Measurements from ENCODE around the gene FOXP1. TPM values are rescaled to one million over a fixed set of nuclear protein-coding genes. Genes with fewer than 3 reads are reported as not detected.

Gene FOXP1
- total RNA-seq: 27.7 and 88.0 TPM in 2 replicates

GRCh38 chr3:71583566-71584393, at the start of gene FOXP1:
TSS of gene FOXP1 (minus strand) at chr3:71583728. CDS start at chr3:71198381, 385,347 bp downstream.

Other genes with a start within 250 kb of the FOXP1 start
- gene EIF4E3, start 141.7 kb upstream of the FOXP1 start, total RNA-seq: 1.6 and 1.9 TPM in 2 replicates
- not detected in 2 replicates for gene GPR27, start 170.1 kb upstream of the FOXP1 start, total RNA-seq
- not detected in 2 replicates for gene PROK2, start 201.4 kb upstream of the FOXP1 start, total RNA-seq

Measured in bladder microvascular endothelial cell (primary cell).